SK-MEL-5 (cell line): ENCODE data around the gene LSM3. TPM values are rescaled to one million over a fixed set of nuclear protein-coding genes. Genes with fewer than 3 reads are reported as not detected.
A peak's percentile ranks its signal among the peaks of the same experiment; 100 is the strongest.

ENCODE experiments used
- DNase-seq: peaks from one replicate; pipeline ENCODE4 v3.0.0-alpha.2; 2016; ENCODE audit warnings: low read depth, low spot score
- in situ Hi-C: cut with HindIII; loops from 2 replicates; pipeline ENCODE4 v1.10.0; 2016; ENCODE audit warnings: low sequenced_read_pairs, high pct_unique_total_duplicates, low pct_unique_long_range_greater_than_20kb
- total RNA-seq: library from RNA; depleted of rRNA; stranded (reverse); fragments of >200 nt; shearing (Covaris generic); gene quantifications from 2 replicates; pipeline ENCODE4 v1.2.3, GENCODE V29; 2014

Gene LSM3
- total RNA-seq, 1 experiment from 2014 or later, result 17.4 TPM

DNA sequence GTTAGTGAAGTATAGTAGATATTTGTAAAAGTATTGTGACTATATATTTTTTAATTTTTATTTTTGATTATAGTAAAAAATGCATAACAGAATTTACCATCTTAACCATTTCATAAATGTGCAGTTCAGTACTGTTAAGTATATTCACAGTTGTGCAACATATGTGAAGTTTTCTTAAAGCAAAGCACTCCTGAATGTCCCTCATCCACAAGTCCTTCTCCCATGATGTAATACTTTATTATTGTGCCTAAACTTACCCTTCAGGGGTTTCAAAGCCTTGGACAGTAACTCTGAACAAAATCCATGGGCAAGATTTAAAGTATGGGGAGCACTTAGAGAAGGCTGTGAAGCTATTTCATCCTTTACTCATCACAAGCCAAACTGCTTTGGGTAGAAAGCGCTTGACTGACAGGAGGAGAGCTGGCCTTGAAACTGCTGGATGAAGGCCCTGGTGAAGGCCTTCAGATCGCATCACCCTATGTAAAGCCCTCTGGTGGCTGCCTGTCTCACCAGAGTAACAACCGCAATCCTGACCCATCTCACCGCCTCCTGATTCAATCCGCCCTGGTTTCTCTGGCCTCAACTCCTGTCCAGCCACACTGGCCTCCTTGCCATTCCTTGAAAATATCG, 28.0 kb downstream of the LSM3 start:
- no peak for DNase-seq
- in situ Hi-C loops, result loop anchor here (25.0 kb wide), 1 partner anchor 256 kb away; no protein-coding TSS in a partner anchor

DNA sequence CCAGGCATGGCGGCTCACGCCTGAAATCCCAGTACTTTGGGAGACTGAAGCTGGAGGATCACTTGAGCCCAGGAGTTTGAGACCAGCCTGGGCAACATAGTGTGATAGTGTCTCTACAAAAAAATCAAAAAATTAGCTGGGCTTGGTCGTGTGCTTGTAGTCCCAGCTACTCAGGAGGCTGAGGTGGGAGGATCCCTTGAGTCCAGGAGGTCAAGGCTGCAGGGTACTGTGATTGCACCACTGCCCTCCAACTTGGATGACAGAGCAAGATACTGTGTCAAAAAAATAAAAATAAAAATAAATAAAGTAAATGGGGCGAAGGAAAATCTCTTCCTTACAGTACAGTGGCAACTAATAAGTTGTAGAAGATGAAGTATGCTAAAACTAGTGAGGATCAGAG, 29.6 kb downstream of the LSM3 start:
- no peak for DNase-seq
- in situ Hi-C loops, result loop anchor here (25.0 kb wide), 1 partner anchor 254 kb away; no protein-coding TSS in a partner anchor

DNA sequence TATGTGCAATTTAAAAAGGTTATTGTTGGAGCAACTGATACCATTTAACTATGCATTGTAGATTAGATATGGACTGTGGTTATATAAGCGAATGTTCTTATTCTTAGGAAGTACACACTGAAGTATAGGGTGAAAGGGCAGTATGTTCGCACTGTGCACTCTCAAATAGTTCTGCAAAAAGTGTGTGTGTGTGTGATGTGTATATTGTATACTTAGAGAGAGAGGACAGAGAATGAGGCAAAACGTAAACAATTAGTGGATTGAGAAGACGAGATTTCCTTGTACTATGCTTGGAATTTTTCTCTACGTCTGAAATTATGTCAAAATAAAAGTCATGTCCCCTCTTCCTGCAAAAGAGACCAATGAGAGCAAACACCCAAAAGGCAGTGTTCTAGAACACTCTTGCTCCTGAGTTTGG, 30.4 kb downstream of the LSM3 start:
- in situ Hi-C loops, result loop anchor here (25.0 kb wide), 1 partner anchor 253 kb away; no protein-coding TSS in a partner anchor
- no peak for DNase-seq

GRCh38 chr3:14209581-14210289, 31.1 kb downstream of the LSM3 start:
- in situ Hi-C loops, result loop anchor here (25.0 kb wide), 1 partner anchor 253 kb away; no protein-coding TSS in a partner anchor
- DNase-seq, result no peak

DNA sequence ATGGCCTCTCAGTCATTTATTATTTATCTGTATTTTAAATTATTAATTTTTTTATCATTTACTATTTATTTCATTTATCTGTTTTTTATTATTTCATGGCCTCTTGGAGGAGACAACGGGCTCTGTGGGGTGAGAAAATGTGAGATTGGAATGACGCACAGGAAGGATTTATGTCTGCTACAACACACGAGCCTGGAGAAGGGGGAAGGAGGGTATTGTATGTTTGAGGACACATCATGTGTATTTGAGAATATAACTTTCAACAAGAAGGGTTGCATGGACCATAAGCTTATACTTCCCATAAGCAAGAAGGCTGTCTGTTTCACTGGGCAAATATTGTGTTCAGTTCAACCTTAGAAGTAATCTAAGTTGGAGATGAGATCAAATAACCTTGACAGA, 31.7 kb downstream of the LSM3 start:
- DNase-seq, result no peak
- in situ Hi-C loops, result loop anchor here (25.0 kb wide), 1 partner anchor 252 kb away; no protein-coding TSS in a partner anchor

DNA sequence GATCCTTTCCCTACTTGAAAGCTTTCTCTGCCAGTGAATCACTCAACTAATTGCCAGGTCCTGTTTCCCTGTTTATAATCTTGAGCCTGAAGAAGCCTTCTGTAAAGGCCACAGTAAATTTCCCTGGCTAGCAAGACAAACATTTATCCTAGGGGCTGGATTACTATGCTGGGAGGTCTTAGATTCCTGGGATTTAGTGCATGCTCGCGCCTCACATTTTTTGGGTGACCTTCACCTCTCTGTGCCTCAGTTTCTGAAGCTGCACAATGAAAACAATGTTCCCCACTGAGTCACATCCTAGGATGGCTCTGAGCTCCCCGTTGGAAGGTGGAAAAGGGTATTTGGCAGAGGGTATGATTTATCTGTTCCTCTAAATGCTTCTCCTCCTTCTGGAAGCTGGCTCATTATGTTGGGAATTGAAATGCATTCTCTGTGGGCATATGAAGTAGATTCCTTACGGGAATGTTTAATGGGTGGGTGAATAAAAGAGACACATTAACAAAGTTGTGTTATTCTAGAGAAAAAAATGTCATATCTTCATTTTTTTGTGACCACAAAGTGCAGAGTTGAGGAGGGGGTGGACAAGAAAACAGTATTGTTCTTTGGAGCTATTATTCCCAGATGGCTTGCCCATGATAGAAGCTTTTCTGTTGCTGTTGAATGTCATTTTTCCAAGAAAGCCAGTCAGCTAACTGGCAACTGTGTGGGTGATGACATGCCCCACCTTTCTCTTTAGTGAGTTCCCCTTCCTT, 32.4 kb downstream of the LSM3 start:
- in situ Hi-C loops, result loop anchor here (25.0 kb wide), 1 partner anchor 251 kb away; no protein-coding TSS in a partner anchor
- DNase-seq, result peak; percentile 63

DNA sequence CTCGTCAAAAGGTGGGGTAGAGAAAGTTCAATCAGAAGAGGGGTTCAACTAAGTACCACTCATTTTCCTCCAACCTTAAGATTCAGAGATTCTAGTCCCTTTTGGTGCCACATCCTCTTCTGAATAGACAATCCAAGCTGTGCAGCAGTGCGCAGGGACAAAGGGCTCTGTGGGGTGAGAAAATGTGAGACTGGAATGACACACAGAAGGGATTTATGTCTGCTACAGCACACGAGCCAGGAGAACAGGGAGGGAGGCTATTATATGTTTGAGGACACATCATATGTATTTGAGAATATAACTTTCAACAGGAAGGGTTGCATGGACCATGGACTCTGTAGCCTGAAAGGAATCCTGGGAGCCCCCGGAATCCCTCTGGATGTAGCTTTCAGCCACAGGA, 33.0 kb downstream of the LSM3 start:
- in situ Hi-C loops, result loop anchor here (25.0 kb wide), 1 partner anchor 251 kb away; no protein-coding TSS in a partner anchor
- peak; percentile 22 for DNase-seq

- in situ Hi-C loops, result loop anchor here (25.0 kb wide), 1 partner anchor 250 kb away; no protein-coding TSS in a partner anchor
- no peak for DNase-seq
These were observed 33.4 kb downstream of the LSM3 start for GRCh38 chr3:14212032-14212431.

- in situ Hi-C loops, result loop anchor here (25.0 kb wide), 1 partner anchor 249 kb away; no protein-coding TSS in a partner anchor
These were observed 34.6 kb downstream of the LSM3 start for GRCh38 chr3:14213066-14213774.

DNA sequence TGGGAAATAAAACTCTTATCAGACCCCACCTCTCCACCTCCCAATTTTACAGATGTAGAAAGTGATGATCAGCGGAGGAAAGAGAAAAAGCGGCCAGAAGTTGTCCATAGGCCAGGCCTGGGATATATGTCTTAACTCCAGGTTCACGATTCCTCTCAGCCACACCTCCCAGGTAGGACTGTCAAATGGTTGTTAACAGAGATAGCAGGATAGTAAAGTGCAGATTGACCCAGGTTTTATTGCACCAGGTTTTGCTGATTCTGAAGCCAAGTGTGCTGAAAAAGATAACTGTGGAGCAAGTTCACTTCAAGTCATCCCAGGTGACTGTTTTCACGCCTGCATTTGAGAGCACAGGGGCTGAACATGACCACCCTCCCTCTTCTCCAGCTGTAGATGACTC, 36.1 kb downstream of the LSM3 start:
- no peak for DNase-seq
- in situ Hi-C loops, result loop anchor here (25.0 kb wide), 1 partner anchor 248 kb away; no protein-coding TSS in a partner anchor

More at GRCh38 chr3:14213066-14213774, 34.6 kb downstream of the LSM3 start:
- DNase-seq, result no peak

DNA sequence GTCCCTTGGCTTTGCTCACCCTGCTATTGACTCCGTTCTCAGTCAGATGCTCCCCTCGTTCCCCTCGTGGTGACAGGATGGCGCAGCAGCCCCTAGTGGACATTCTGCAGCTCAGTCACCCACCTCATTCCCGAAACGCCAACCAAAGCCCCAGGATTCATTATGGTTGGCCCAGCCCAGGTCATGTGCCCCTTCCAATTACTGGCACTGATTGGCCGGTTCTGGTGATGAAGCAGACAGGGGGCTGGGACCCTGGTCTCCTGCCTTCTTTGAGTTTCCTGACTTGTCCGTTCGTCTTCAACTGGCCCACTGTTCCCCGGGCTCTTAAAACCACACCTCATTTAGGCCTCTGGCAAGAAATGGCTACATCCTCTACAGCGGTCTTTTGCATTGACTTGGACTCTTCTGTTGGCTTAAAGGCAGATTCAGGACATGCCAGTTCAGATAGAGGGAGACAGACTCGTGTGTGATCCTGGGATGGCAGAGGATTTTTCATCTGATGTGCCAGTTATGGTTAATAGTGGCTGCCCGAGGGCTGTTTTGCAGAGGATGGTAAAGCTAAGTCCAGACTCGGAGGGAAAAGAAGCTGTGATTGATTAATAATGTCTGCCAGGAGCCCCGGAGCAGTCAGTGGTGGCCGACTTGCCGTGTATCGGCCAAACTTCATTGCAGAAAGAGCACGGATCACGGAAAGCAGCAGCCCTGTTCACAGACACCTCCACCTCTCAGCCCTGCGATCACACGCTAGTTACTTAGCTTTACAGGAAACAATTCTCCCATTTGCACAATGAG, 37.8 kb downstream of the LSM3 start:
- in situ Hi-C loops, result loop anchor here (25.0 kb wide), 1 partner anchor 246 kb away; no protein-coding TSS in a partner anchor
- peak; percentile 19 for DNase-seq

DNA sequence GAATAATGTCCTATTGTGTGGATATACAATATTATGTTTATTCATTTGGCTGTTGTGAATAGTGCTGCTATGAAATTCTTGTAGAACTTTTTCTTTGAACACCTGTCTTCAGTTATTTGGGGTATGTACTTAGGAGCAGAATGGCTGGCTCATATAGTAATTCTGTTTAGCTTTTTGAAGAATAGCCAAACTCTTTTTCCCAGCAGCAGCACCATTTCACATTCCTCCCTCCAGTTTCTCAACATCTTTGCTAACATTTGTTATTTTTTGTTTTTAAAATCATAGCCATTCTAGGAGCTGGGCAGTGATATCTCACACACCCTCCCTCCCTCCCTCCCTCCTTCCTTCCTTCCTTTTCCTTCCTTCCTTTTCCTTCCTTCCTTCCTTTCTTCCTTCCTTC, 39.7 kb downstream of the LSM3 start:
- in situ Hi-C loops, result loop anchor here (25.0 kb wide), 1 partner anchor 244 kb away; no protein-coding TSS in a partner anchor
- no peak for DNase-seq

GRCh38 chr3:14220933-14221332, 42.3 kb downstream of the LSM3 start:
- in situ Hi-C loops, result loop anchor here (25.0 kb wide), 1 partner anchor 241 kb away; no protein-coding TSS in a partner anchor

GRCh38 chr3:14221902-14222301, 43.3 kb downstream of the LSM3 start:
- DNase-seq, result no peak
- in situ Hi-C loops, result loop anchor here (25.0 kb wide), 1 partner anchor 240 kb away; no protein-coding TSS in a partner anchor

More at GRCh38 chr3:14220933-14221332, 42.3 kb downstream of the LSM3 start:
- DNase-seq, result no peak

GRCh38 chr3:14222457-14222856, 43.8 kb downstream of the LSM3 start:
- in situ Hi-C loops, result loop anchor here (25.0 kb wide), 1 partner anchor 240 kb away; no protein-coding TSS in a partner anchor
- no peak for DNase-seq

- in situ Hi-C loops, result loop anchor here (25.0 kb wide), 1 partner anchor 239 kb away; no protein-coding TSS in a partner anchor
- no peak for DNase-seq
These were observed 44.4 kb downstream of the LSM3 start for GRCh38 chr3:14222900-14223594.
